PC-3 (cell line): ENCODE measurements around the gene SHLD1.

Source experiments
- EZH2 ChIP-seq: fragments of 300-600 bp; sonication (generic); IDR thresholded peaks from one replicate; pipeline ENCODE4 v1.6.1; 2017; ENCODE audit warnings: antibody characterized with exemption, mild to moderate bottlenecking, low read length; ENCODE audit not compliant: unreplicated experiment
- EZH2phosphoT487 ChIP-seq: fragments of 300-600 bp; sonication (generic); IDR thresholded peaks from 2 replicates; pipeline ENCODE4 v1.6.1; 2018; ENCODE audit warnings: mild to moderate bottlenecking, antibody characterized with exemption, low read length, borderline replicate concordance
- TF ChIP-seq, protein P1 (sequence below): fragments of 300-600 bp; sonication (generic); conservative IDR thresholded peaks from 2 replicates; pipeline ENCODE4 v1.5.1; 2017; ENCODE audit warnings: antibody characterized with exemption, low read depth, mild to moderate bottlenecking, low read length

DNA sequence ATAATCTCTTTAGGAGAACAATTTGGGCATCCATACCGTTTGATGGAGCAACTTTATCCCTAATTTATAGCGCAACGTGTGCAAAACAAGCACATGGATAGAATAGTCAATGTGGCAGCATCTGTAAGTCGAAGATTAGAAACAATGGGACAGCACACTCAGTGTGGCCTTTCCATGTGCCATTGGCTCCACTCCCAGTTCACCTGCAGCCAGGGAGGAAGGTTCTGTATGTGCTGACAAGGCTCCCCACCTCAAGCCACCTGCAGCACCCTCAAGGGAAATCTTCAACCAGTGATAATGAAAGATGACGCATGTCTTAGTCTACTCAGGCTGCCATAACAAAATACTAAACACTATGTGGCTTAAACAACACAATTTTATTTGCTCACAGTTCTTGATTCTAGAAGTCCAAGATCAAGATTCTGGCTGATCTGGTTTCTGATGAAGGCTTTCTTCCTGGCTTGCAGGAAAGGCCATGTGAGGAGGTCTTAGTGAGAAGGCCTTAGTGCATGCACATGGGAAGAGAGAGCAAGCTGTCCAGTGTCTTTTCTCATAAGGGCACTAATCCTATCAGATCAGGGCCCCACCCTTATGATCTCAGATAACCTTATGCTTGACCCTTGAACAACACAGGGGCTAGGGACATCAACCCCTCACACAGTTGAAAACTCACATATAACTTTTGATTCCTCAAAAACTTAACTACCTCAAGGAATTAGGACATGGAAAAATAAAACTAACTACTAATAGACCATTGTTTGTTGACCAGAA, 34.9 kb upstream of the SHLD1 start:
- TF ChIP-seq, protein P1, sequence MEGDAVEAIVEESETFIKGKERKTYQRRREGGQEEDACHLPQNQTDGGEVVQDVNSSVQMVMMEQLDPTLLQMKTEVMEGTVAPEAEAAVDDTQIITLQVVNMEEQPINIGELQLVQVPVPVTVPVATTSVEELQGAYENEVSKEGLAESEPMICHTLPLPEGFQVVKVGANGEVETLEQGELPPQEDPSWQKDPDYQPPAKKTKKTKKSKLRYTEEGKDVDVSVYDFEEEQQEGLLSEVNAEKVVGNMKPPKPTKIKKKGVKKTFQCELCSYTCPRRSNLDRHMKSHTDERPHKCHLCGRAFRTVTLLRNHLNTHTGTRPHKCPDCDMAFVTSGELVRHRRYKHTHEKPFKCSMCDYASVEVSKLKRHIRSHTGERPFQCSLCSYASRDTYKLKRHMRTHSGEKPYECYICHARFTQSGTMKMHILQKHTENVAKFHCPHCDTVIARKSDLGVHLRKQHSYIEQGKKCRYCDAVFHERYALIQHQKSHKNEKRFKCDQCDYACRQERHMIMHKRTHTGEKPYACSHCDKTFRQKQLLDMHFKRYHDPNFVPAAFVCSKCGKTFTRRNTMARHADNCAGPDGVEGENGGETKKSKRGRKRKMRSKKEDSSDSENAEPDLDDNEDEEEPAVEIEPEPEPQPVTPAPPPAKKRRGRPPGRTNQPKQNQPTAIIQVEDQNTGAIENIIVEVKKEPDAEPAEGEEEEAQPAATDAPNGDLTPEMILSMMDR = no peak
- TF ChIP-seq EZH2phosphoT487 (no peak), EZH2 (no peak)
